ENCODE results near the gene ISOC2.

DNA sequence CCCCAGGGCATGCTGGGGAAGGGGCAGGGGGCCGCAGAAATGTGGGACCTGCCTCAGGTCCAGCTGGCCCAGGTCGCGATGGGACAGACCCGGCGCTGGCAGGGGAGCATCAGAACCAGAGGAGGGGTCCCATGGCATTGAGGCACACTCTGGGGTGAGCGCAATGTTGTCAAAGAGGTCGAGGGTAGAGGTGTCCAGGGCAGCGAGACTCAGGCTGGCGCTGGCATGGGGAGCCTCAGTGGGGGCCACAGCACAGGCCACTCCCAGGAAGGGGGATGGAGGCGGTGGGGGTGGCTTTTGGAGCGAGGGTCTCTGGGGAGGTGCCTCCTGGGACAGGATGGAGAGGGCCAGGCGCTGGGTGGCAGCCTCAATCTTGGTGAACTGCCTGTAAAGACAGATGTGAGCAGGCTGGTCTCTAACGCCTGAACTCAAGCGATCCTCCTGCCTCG lies 2.2 kb upstream of the ISOC2 start:
- TF ChIP-seq GABPA (IDR thresholded peaks at IDR 0.05 in 1 of 2, conservative IDR thresholded peaks at IDR 0.05 in 1 of 2), result no peak
- TF ChIP-seq CTCF (IDR thresholded peaks at IDR 0.05; ENCODE audit: low read depth, low read length, missing input control), result no peak
- TF ChIP-seq, protein P1, sequence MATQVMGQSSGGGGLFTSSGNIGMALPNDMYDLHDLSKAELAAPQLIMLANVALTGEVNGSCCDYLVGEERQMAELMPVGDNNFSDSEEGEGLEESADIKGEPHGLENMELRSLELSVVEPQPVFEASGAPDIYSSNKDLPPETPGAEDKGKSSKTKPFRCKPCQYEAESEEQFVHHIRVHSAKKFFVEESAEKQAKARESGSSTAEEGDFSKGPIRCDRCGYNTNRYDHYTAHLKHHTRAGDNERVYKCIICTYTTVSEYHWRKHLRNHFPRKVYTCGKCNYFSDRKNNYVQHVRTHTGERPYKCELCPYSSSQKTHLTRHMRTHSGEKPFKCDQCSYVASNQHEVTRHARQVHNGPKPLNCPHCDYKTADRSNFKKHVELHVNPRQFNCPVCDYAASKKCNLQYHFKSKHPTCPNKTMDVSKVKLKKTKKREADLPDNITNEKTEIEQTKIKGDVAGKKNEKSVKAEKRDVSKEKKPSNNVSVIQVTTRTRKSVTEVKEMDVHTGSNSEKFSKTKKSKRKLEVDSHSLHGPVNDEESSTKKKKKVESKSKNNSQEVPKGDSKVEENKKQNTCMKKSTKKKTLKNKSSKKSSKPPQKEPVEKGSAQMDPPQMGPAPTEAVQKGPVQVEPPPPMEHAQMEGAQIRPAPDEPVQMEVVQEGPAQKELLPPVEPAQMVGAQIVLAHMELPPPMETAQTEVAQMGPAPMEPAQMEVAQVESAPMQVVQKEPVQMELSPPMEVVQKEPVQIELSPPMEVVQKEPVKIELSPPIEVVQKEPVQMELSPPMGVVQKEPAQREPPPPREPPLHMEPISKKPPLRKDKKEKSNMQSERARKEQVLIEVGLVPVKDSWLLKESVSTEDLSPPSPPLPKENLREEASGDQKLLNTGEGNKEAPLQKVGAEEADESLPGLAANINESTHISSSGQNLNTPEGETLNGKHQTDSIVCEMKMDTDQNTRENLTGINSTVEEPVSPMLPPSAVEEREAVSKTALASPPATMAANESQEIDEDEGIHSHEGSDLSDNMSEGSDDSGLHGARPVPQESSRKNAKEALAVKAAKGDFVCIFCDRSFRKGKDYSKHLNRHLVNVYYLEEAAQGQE (IDR thresholded peaks at IDR 0.05), result no peak
- TF ChIP-seq, protein P2, sequence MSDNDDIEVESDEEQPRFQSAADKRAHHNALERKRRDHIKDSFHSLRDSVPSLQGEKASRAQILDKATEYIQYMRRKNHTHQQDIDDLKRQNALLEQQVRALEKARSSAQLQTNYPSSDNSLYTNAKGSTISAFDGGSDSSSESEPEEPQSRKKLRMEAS (IDR thresholded peaks at IDR 0.05), result no peak
- no peak for TF ChIP-seq EGR1 (IDR thresholded peaks at IDR 0.05; ENCODE audit: low read depth in 2 of 2)
- no peak for TF ChIP-seq RAD21 (IDR thresholded peaks at IDR 0.05)
- TF ChIP-seq HNF4A (conservative IDR thresholded peaks at IDR 0.05), result no peak
- TF ChIP-seq TAF1 (conservative IDR thresholded peaks at IDR 0.05), result no peak
- TF ChIP-seq SP1 (IDR thresholded peaks at IDR 0.05), result no peak
- TF ChIP-seq RXRA (IDR thresholded peaks at IDR 0.05), result no peak
- no peak for TF ChIP-seq YY1 (IDR thresholded peaks at IDR 0.05)
- TF ChIP-seq JUND (IDR thresholded peaks at IDR 0.05), result no peak
- TF ChIP-seq, protein P3, sequence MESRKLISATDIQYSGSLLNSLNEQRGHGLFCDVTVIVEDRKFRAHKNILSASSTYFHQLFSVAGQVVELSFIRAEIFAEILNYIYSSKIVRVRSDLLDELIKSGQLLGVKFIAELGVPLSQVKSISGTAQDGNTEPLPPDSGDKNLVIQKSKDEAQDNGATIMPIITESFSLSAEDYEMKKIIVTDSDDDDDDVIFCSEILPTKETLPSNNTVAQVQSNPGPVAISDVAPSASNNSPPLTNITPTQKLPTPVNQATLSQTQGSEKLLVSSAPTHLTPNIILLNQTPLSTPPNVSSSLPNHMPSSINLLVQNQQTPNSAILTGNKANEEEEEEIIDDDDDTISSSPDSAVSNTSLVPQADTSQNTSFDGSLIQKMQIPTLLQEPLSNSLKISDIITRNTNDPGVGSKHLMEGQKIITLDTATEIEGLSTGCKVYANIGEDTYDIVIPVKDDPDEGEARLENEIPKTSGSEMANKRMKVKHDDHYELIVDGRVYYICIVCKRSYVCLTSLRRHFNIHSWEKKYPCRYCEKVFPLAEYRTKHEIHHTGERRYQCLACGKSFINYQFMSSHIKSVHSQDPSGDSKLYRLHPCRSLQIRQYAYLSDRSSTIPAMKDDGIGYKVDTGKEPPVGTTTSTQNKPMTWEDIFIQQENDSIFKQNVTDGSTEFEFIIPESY (IDR thresholded peaks at IDR 0.05), result no peak
- no peak for TF ChIP-seq FOXA2 (IDR thresholded peaks at IDR 0.05)
